GM23248 (cell line): ENCODE data around the gene GLS. TPM values are rescaled to one million over a fixed set of nuclear protein-coding genes. Genes with fewer than 3 reads are reported as not detected.
A peak's percentile ranks its signal among the peaks of the same experiment; 100 is the strongest.

Source experiments
- DNase-seq: peaks from one replicate; pipeline ENCODE4 v3.0.0-alpha.2; 2015
- H2AFZ ChIP-seq: fragments of 200-600 bp; sonication (generic); 2 replicates; pipeline ENCODE4 v1.6.1; 2016; ENCODE audit warnings: antibody characterized with exemption
- H3F3A ChIP-seq: fragments of 200-600 bp; sonication (generic); 2 replicates; pipeline ENCODE4 v1.6.1; 2016; ENCODE audit warnings: mild to moderate bottlenecking, antibody characterized with exemption, mixed run types; ENCODE audit not compliant: insufficient read depth
- H3K27ac ChIP-seq: fragments of 200-600 bp; sonication (generic); 2 replicates; pipeline ENCODE4 v1.5.1; 2016; ENCODE audit warnings: mild to moderate bottlenecking
- H3K27me3 ChIP-seq: fragments of 200-600 bp; sonication (generic); replicated peaks from 2 replicates; pipeline ENCODE4 v1.6.1; 2016; ENCODE audit warnings: mild to moderate bottlenecking; ENCODE audit not compliant: insufficient read depth
- H3K36me3 ChIP-seq: fragments of 200-600 bp; sonication (generic); 2 replicates; pipeline ENCODE4 v1.6.1; 2016; ENCODE audit warnings: low read depth, mild to moderate bottlenecking
- H3K4me1 ChIP-seq: fragments of 200-600 bp; sonication (generic); 2 replicates; pipeline ENCODE4 v1.6.1; 2016; ENCODE audit warnings: mild to moderate bottlenecking; ENCODE audit not compliant: insufficient read depth
- H3K4me2 ChIP-seq: fragments of 200-600 bp; sonication (generic); one replicate; pipeline ENCODE4 v1.6.1; 2016; ENCODE audit warnings: mild to moderate bottlenecking; ENCODE audit not compliant: unreplicated experiment
- H3K4me3 ChIP-seq: fragments of 200-600 bp; sonication (generic); 2 replicates; pipeline ENCODE4 v1.5.1; 2016; ENCODE audit warnings: mild to moderate bottlenecking
- H3K79me2 ChIP-seq: fragments of 200-600 bp; sonication (generic); 2 replicates; pipeline ENCODE4 v1.6.1; 2016; ENCODE audit warnings: mild to moderate bottlenecking; ENCODE audit not compliant: insufficient read depth
- H3K9ac ChIP-seq: fragments of 200-600 bp; sonication (generic); 2 replicates; pipeline ENCODE4 v1.6.1; 2016; ENCODE audit warnings: mild to moderate bottlenecking
- H3K9me2 ChIP-seq: fragments of 200-600 bp; sonication (generic); 2 replicates; pipeline ENCODE4 v1.6.1; 2016; ENCODE audit warnings: mixed run types, mild to moderate bottlenecking, moderate library complexity; ENCODE audit not compliant: insufficient read depth
- H3K9me3 ChIP-seq: fragments of 200-600 bp; sonication (generic); one replicate; pipeline ENCODE4 v1.6.1; 2017; ENCODE audit warnings: low read depth
- H4K20me1 ChIP-seq: fragments of 200-600 bp; sonication (generic); 2 replicates; pipeline ENCODE4 v1.6.0; 2016; ENCODE audit not compliant: insufficient read depth
- EZH2 ChIP-seq: fragments of 200-600 bp; sonication (generic); IDR thresholded peaks from 2 replicates; pipeline ENCODE4 v1.6.1; 2018; ENCODE audit warnings: antibody characterized with exemption, mild to moderate bottlenecking; ENCODE audit not compliant: insufficient read depth, poor library complexity, severe bottlenecking
- EZH2phosphoT487 ChIP-seq: fragments of 200-600 bp; sonication (generic); IDR thresholded peaks from 2 replicates; pipeline ENCODE4 v1.6.1; 2018; ENCODE audit warnings: antibody characterized with exemption, moderate library complexity, mild to moderate bottlenecking, low read depth; ENCODE audit not compliant: insufficient read depth
- WGBS, 2 experiments: methylation state at CpG; one replicate each; pipeline ENCODE4 v1.1.6; 2015 to 2017; ENCODE audit warnings: low lambda C conversion rate in 2 of 2, low coverage in 1 of 2; ENCODE audit errors: missing lambda C conversion rate in 2 of 2; 5-methylcytosine and 5-hydroxymethylcytosine counted together
- in situ Hi-C: fragments of 300-500 bp; cut with MboI; formaldehyde crosslinking; loops from 2 replicates; pipeline ENCODE4 v1.15.0; 2020
- polyA plus RNA-seq: library from polyadenylated mRNA; unstranded; fragments of >200 nt; fragmentation: Nextera tagmentation; extraction: Ambion mirVana; gene quantifications from 2 replicates; pipeline ENCODE4 v1.2.1, GENCODE V29; 2016
- total RNA-seq: library from RNA; depleted of rRNA; stranded (reverse); fragments of >200 nt; shearing (Covaris generic); gene quantifications from 2 replicates; pipeline ENCODE4 v1.2.3, GENCODE V29; 2014; rRNA removed

GLS gene
- total RNA-seq (362 and 426 TPM in 2 replicates), polyA plus RNA-seq (81.0 and 96.0 TPM in 2 replicates)

GRCh38 chr2:190880378-190881083 is at the start of gene GLS:
TSS of gene GLS (plus strand) at chr2:190880821. CDS start at chr2:190881085, 264 bp downstream.
- Histone ChIP-seq H3K4me2 (peak within 1 kb of the TSS; percentile 97), H2AFZ (peak within 1 kb of the TSS; percentile 89), H3K9ac (peak within 1 kb of the TSS; percentile 89), H3K27me3 (no peaks in the 10 kb centered on the region), H3K9me3 (no peaks in the 10 kb centered on the region), H3K4me1 (peaks cover 22% of the 10 kb centered on the region), H3K27ac (peak within 1 kb of the TSS; percentile 89), H3K79me2 (peaks cover 69% of the 10 kb centered on the region), H3K4me3 (peak within 1 kb of the TSS; percentile 92), H3K9me2 (no peaks in the 10 kb centered on the region), H4K20me1 (peaks cover 31% of the 10 kb centered on the region), H3K36me3 (peaks cover 16% of the 10 kb centered on the region; the same call in 1 of the 2 replicates), H3F3A (peaks cover 43% of the 10 kb centered on the region)
- WGBS, 2 experiments: 1% methylated on average over 51 to 56 of the region's 56 CpGs
- peak; percentile 98 for DNase-seq
- in situ Hi-C loops: no loop called here
- TF ChIP-seq EZH2 (no peak), EZH2phosphoT487 (no peak)

GRCh38 chr2:190831941-190832340 is 48.7 kb upstream of the GLS start:
- no peak for TF ChIP-seq EZH2phosphoT487
- no peak for TF ChIP-seq EZH2
- Histone ChIP-seq H3K27ac (no peak overlapping the region), H3K4me2 (no peak overlapping the region), H3K4me1 (peaks cover 30% of the 10 kb centered on the region), H4K20me1 (no peaks in the 10 kb centered on the region), H3K79me2 (no peaks in the 10 kb centered on the region), H3K27me3 (no peaks in the 10 kb centered on the region), H3K9me3 (no peaks in the 10 kb centered on the region), H3K9ac (no peak overlapping the region), H3K9me2 (no peaks in the 10 kb centered on the region), H2AFZ (no peak overlapping the region), H3F3A (peaks cover 23% of the 10 kb centered on the region), H3K36me3 (no peaks in the 10 kb centered on the region), H3K4me3 (no peak overlapping the region)
- WGBS, 2 experiments: 59 to 88% methylated on average over 1 to 3 of the region's 3 CpGs
- no peak for DNase-seq
- in situ Hi-C loops: no loop called here

DNA sequence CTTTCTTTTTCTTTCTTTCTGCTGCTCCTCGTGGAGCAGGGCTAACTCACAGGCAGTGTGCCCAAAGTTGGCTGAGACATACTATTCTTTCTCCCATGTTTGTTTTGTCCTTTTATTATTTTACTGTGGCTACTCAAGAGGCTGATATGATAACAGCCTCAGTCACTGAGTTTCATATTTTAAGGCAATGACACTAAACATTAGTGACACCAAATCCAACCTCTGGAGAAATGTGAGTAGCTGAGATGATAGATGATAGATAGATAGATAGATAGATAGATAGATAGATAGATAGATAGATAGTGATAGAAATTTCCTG is 45.8 kb upstream of the GLS start:
- TF ChIP-seq EZH2phosphoT487 (no peak), EZH2 (no peak)
- H3K9me3 ChIP-seq: no peaks in the 10 kb centered on the region
- H3F3A ChIP-seq: peaks cover 42% of the 10 kb centered on the region
- WGBS, 2 experiments: 37 to 64% methylated on average over 1 of the region's 1 CpG
- H2AFZ ChIP-seq: 0 out of 2 replicates have a peak overlapping the region, but pooled peaks have one; percentile 7
- no peaks in the 10 kb centered on the region for H3K27me3 ChIP-seq
- no peaks in the 10 kb centered on the region for H3K9me2 ChIP-seq
- 0 out of 2 replicates have a peak overlapping the region, but pooled peaks have one; percentile 4 for H3K9ac ChIP-seq
- H3K4me3 ChIP-seq: peak overlapping the region; percentile 0; the same call in 1 of the 2 replicates
- H3K27ac ChIP-seq: peak overlapping the region; percentile 30
- peaks cover 58% of the 10 kb centered on the region for H3K4me1 ChIP-seq
- no peaks in the 10 kb centered on the region for H3K79me2 ChIP-seq
- in situ Hi-C loops: no loop called here
- H3K36me3 ChIP-seq: no peaks in the 10 kb centered on the region
- peak overlapping the region; percentile 45 for H3K4me2 ChIP-seq
- H4K20me1 ChIP-seq: no peaks in the 10 kb centered on the region
- DNase-seq: no peak

DNA sequence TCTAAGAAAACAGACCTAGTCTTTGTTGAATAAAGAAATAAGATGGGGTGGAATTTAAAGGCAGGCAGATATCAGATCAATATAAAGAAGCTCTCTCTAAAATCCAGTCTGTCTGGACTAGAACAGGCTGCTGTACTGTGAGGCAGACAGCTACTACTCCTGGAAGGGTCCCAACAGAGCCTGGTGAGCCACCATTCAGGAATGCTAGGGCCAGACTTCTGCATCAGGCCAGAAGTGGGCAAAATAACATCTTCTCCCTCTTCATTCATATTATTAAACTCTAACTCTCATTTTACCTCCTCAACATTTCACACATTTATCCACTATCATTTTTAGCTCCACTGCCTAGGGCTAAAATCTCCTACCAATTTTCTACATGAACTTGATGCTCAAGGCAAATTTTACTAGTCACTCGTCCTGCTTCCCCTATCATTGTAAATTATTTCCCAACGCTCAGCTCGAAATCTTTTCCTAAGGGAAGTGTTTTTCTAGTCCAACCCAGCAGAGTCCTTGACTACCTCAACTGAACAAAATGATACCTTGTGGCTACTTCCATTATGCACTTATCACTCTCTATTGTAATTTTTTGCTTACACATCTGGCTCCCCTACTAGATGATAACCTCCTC is 45.2 kb upstream of the GLS start:
- H3K9me3 ChIP-seq: no peaks in the 10 kb centered on the region
- peaks cover 42% of the 10 kb centered on the region for H3F3A ChIP-seq
- peak overlapping the region; percentile 30 for H3K27ac ChIP-seq
- peak overlapping the region; percentile 45 for H3K4me2 ChIP-seq
- TF ChIP-seq EZH2phosphoT487 (no peak), EZH2 (no peak)
- H4K20me1 ChIP-seq: no peaks in the 10 kb centered on the region
- H3K36me3 ChIP-seq: no peaks in the 10 kb centered on the region
- peaks cover 58% of the 10 kb centered on the region for H3K4me1 ChIP-seq
- in situ Hi-C loops: no loop called here
- H3K9ac ChIP-seq: 0 out of 2 replicates have a peak overlapping the region, but pooled peaks have one; percentile 4
- H3K9me2 ChIP-seq: no peaks in the 10 kb centered on the region
- DNase-seq: peak; percentile 94
- H3K27me3 ChIP-seq: no peaks in the 10 kb centered on the region
- H3K79me2 ChIP-seq: no peaks in the 10 kb centered on the region
- 68 to 70% methylated on average over 3 of the region's 3 CpGs for WGBS, 2 experiments
- H3K4me3 ChIP-seq: peak overlapping the region; percentile 0; the same call in 1 of the 2 replicates
- no peak overlapping the region for H2AFZ ChIP-seq
